NT2/D1 (cell line): ENCODE measurements around the gene JAK3.

Source experiments
- YY1 ChIP-seq: IDR thresholded peaks from 2 replicates; pipeline ENCODE4 v1.6.1; 2011; ENCODE audit not compliant: insufficient read length, insufficient read depth
- ZNF274 ChIP-seq: IDR thresholded peaks from 2 replicates; pipeline ENCODE4 v1.6.1; 2011; ENCODE audit warnings: mild to moderate bottlenecking, low read depth, low read length

DNA sequence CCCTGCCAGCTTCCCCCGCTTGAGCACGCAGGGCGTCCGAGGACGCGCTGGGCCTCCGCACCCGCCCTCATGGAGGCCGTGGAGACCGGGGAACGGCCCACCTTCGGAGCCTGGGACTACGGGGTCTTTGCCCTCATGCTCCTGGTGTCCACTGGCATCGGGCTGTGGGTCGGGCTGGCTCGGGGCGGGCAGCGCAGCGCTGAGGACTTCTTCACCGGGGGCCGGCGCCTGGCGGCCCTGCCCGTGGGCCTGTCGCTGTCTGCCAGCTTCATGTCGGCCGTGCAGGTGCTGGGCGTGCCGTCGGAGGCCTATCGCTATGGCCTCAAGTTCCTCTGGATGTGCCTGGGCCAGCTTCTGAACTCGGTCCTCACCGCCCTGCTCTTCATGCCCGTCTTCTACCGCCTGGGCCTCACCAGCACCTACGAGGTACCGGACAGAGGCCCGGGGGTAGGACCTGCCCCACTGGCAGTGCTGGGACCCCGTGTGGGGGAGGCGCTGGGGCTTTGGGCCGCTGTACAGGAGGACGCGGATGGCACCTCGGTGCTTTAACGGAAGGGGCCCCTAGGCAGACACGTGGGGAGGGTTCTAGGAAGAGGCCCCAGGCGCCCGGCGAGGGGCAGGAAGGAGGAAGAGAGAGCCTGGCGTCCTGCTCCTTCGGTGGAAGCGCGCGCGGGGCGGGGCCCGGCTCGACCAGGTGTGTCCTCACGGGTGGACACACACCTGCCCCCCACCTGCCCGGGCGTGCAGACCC is 24.6 kb upstream of the JAK3 start:
- TF ChIP-seq ZNF274 (no peak), YY1 (no peak)
